Nephron progenitor cell (in vitro differentiated cells): ENCODE measurements around the gene GRB7.
"Not testable (repeated sequence)": the region's sequence is repeated elsewhere in the genome, so short reads cannot be mapped to it uniquely, and the experiment has no call there.

Source experiments
- DNase-seq: peaks from one replicate; pipeline ENCODE4 v3.0.0; 2021
- H3K27ac Mint-ChIP-seq: 2 replicates; pipeline ENCODE4 v1.8.0; 2021; ENCODE audit warnings: mild to moderate bottlenecking, moderate library complexity, mixed read lengths
- H3K27me3 Mint-ChIP-seq: 2 replicates; pipeline ENCODE4 v1.8.0; 2021; ENCODE audit warnings: mild to moderate bottlenecking, low read depth, mixed read lengths; ENCODE audit not compliant: poor library complexity
- H3K36me3 Mint-ChIP-seq: 2 replicates; pipeline ENCODE4 v1.8.0; 2021; ENCODE audit warnings: low read depth, mixed read lengths
- H3K4me1 Mint-ChIP-seq: 2 replicates; pipeline ENCODE4 v1.8.0; 2021; ENCODE audit warnings: mixed read lengths
- H3K4me3 Mint-ChIP-seq: 2 replicates; pipeline ENCODE4 v1.8.0; 2021; ENCODE audit warnings: mild to moderate bottlenecking, moderate library complexity, mixed read lengths
- H3K9me3 Mint-ChIP-seq: 2 replicates; pipeline ENCODE4 v1.8.0; 2021; ENCODE audit warnings: mild to moderate bottlenecking, moderate library complexity, mixed read lengths
- TF ChIP-seq, protein P1 (sequence below): fragments of 200-600 bp; sonication (generic); IDR thresholded peaks from 2 replicates; pipeline ENCODE4 v1.5.0; 2021; ENCODE audit warnings: antibody characterized with exemption

The GRB7 gene

DNA sequence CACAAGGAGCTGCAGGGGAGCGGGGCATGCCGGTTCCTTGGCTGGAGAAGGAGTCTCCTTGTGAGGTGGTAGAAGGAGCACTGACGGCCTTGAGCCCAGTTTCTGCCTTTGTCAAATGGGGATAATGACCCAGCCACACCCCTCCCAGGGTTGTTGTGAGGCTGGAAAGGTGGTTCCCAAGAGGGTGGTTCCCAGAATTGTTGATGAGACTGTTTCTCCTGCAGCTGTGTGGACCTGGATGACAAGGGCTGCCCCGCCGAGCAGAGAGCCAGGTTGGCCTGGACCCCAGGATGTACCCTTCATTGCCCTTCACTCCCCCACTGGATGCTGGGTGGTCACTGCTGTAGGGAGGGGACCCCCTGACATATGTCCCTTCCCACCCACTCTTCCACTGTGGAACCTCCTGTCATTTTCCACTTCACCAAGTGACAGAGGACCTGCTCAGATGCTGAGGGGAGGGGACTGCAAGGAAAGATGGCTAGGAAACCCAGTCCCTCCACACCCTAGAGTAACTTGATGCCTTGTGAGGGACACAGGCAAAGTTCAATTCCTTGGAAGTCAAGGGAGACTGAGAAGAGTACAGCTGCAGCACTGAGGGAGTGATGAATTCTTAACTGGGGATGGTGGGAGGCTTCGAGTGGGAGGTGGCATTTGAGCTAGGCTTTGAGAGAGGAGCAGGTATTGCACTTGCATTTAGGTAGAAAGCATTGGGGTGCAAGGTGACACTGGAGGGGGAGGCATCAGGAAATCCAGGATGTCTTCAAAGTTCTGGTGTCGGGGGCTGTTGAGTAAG, 18.0 kb upstream of the GRB7 start:
- Mint-ChIP-seq H3K9me3 (no peaks in the 10 kb centered on the region), H3K27me3 (no peaks in the 10 kb centered on the region), H3K36me3 (peaks cover 36% of the 10 kb centered on the region), H3K4me1 (peaks cover 19% of the 10 kb centered on the region), H3K27ac (peak overlapping the region; percentile 66), H3K4me3 (no peak overlapping the region)
- no peak for DNase-seq
- TF ChIP-seq, protein P1, sequence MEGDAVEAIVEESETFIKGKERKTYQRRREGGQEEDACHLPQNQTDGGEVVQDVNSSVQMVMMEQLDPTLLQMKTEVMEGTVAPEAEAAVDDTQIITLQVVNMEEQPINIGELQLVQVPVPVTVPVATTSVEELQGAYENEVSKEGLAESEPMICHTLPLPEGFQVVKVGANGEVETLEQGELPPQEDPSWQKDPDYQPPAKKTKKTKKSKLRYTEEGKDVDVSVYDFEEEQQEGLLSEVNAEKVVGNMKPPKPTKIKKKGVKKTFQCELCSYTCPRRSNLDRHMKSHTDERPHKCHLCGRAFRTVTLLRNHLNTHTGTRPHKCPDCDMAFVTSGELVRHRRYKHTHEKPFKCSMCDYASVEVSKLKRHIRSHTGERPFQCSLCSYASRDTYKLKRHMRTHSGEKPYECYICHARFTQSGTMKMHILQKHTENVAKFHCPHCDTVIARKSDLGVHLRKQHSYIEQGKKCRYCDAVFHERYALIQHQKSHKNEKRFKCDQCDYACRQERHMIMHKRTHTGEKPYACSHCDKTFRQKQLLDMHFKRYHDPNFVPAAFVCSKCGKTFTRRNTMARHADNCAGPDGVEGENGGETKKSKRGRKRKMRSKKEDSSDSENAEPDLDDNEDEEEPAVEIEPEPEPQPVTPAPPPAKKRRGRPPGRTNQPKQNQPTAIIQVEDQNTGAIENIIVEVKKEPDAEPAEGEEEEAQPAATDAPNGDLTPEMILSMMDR, result no peak

DNA sequence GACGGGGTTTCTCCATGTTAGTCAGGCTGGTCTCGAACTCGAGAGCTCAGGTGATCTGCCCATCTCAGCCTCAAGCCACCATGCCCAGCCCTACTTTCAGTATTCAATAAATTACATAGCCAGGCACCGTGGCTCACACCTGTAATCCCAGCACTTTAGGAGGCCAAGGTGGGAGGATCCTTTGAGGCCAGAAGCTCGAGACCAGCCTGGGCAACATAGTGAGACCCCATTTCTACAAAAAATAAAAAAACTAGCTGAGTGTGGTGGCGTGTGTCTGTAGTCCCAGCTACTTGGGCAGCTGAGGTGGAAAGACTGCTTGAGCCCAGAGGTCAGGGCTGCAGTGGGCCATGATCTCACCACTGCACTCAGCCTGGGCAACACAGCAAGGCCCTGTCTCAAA, 15.6 kb upstream of the GRB7 start:
- DNase-seq, result no peak
- TF ChIP-seq, protein P1, result no peak
- peaks cover 2% of the 10 kb centered on the region for H3K27me3 Mint-ChIP-seq
- no peak overlapping the region for H3K27ac Mint-ChIP-seq
- H3K36me3 Mint-ChIP-seq, result peaks cover 39% of the 10 kb centered on the region
- H3K9me3 Mint-ChIP-seq, result no peaks in the 10 kb centered on the region
- H3K4me3 Mint-ChIP-seq, result no peak overlapping the region
- H3K4me1 Mint-ChIP-seq, result peaks cover 19% of the 10 kb centered on the region

DNA sequence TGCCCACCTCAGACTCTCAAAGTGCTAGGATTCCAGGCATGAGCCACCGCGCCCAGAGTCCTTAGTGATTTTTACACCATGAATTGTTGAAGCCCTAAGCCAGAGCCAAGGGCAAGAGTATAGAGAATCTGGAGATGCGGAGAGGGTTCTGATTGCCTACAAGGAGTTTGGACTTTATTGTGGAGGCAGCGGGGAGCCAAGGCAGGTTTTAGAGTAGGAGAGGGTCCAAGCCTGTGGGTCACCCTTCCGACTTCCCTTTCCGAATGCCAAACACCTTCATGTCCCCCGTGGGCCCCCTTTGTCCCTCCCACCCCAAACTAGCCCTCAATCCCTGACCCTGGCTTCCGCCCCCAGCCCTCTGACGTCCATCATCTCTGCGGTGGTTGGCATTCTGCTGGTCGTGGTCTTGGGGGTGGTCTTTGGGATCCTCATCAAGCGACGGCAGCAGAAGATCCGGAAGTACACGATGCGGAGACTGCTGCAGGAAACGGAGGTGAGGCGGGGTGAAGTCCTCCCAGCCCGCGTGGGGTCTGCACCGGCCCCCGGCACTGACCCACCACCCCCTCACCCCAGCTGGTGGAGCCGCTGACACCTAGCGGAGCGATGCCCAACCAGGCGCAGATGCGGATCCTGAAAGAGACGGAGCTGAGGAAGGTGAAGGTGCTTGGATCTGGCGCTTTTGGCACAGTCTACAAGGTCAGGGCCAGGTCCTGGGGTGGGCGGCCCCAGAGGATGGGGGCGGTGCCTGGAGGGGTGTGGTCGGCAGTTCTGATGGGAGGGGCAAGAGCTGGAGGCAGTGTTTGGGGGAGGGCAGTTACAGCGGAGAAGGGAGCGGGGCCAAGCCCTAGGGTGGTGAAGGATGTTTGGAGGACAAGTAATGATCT, 14.5 kb upstream of the GRB7 start:
- no peak for DNase-seq
- H3K27me3 Mint-ChIP-seq, result peaks cover 3% of the 10 kb centered on the region

DNA sequence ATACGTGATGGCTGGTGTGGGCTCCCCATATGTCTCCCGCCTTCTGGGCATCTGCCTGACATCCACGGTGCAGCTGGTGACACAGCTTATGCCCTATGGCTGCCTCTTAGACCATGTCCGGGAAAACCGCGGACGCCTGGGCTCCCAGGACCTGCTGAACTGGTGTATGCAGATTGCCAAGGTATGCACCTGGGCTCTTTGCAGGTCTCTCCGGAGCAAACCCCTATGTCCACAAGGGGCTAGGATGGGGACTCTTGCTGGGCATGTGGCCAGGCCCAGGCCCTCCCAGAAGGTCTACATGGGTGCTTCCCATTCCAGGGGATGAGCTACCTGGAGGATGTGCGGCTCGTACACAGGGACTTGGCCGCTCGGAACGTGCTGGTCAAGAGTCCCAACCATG, 13.0 kb upstream of the GRB7 start:
- DNase-seq, result no peak
- peaks cover 17% of the 10 kb centered on the region for H3K4me1 Mint-ChIP-seq
- no peaks in the 10 kb centered on the region for H3K9me3 Mint-ChIP-seq
- H3K27ac Mint-ChIP-seq, result peak overlapping the region; percentile 85
- H3K27me3 Mint-ChIP-seq, result peaks cover 6% of the 10 kb centered on the region
- no peak overlapping the region for H3K4me3 Mint-ChIP-seq
- TF ChIP-seq, protein P1, result no peak
- peaks cover 23% of the 10 kb centered on the region for H3K36me3 Mint-ChIP-seq

More for the DNA sequence above, 14.5 kb upstream of the GRB7 start:
- H3K9me3 Mint-ChIP-seq, result no peaks in the 10 kb centered on the region
- H3K27ac Mint-ChIP-seq, result no peak overlapping the region
- TF ChIP-seq, protein P1, result no peak
- peaks cover 29% of the 10 kb centered on the region for H3K36me3 Mint-ChIP-seq
- H3K4me1 Mint-ChIP-seq, result peaks cover 19% of the 10 kb centered on the region
- no peak overlapping the region for H3K4me3 Mint-ChIP-seq

DNA sequence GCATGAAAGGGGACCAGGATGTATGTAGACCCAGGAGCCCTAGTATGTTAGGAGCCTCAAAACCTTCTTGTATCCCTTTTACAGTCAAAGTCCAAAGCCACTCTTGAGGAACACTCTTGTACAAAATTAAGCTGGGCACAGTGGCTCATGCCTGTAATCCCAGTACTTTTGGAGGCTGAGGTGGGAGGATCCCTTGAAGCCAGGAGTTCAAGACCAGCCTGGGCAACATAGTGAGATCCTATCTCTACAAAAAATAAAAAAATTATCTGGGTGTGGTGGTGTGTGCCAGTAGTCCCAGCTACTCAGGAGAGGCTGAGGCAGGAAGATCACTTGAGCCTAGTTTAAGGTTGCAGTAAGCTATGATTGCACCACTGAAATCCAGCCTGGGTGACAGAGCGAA, 11.8 kb upstream of the GRB7 start:
- peaks cover 14% of the 10 kb centered on the region for H3K4me1 Mint-ChIP-seq
- not testable (repeated sequence) for H3K9me3 Mint-ChIP-seq, H3K27me3 Mint-ChIP-seq, H3K27ac Mint-ChIP-seq, H3K4me3 Mint-ChIP-seq, DNase-seq
- H3K36me3 Mint-ChIP-seq, result peaks cover 18% of the 10 kb centered on the region

DNA sequence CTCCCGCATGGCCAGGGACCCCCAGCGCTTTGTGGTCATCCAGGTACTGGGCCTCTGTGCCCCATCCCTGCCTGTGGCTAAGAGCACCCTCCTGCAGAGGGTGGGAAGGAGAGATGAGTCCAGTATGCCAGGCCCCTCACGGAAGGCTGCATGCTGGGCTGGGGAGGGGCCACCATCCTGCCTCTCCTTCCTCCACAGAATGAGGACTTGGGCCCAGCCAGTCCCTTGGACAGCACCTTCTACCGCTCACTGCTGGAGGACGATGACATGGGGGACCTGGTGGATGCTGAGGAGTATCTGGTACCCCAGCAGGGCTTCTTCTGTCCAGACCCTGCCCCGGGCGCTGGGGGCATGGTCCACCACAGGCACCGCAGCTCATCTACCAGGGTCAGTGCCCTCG, 11.1 kb upstream of the GRB7 start:
- DNase-seq, result no peak
- peaks cover 18% of the 10 kb centered on the region for H3K36me3 Mint-ChIP-seq
- H3K4me1 Mint-ChIP-seq, result peaks cover 14% of the 10 kb centered on the region
- H3K9me3 Mint-ChIP-seq, result no peaks in the 10 kb centered on the region
- TF ChIP-seq, protein P1, result no peak
- no peak overlapping the region for H3K27ac Mint-ChIP-seq
- peaks cover 14% of the 10 kb centered on the region for H3K27me3 Mint-ChIP-seq
- H3K4me3 Mint-ChIP-seq, result no peak overlapping the region
